Muscle layer of colon (tissue), 2 donors: ENCODE results near the gene STK17A.

ENCODE experiments used
- H3K27ac ChIP-seq: one replicate; pipeline ENCODE4 v1.7.0; 2013; ENCODE audit warnings: low read depth, mild to moderate bottlenecking, low read length, moderate library complexity
- H3K27me3 ChIP-seq, 2 donors: one replicate each; pipeline ENCODE4 v1.7.0; 2013; ENCODE audit warnings: low read length in 2 of 2, mild to moderate bottlenecking in 2 of 2; ENCODE audit not compliant: insufficient read depth in 2 of 2, control insufficient read depth in 1 of 2
- H3K36me3 ChIP-seq: one replicate; pipeline ENCODE4 v1.7.0; 2013; ENCODE audit warnings: mild to moderate bottlenecking, low read length; ENCODE audit not compliant: insufficient read depth
- H3K4me1 ChIP-seq: one replicate; pipeline ENCODE4 v1.7.0; 2013; ENCODE audit warnings: mild to moderate bottlenecking, low read length; ENCODE audit not compliant: insufficient read depth
- H3K4me3 ChIP-seq, 2 donors: one replicate each; pipeline ENCODE4 v1.7.0; 2013; ENCODE audit warnings: low read length in 2 of 2, low read depth in 1 of 2, mild to moderate bottlenecking in 1 of 2, moderate library complexity in 1 of 2
- H3K9ac ChIP-seq: one replicate; pipeline ENCODE4 v1.7.0; 2013; ENCODE audit warnings: low read length
- H3K9me3 ChIP-seq: one replicate; pipeline ENCODE4 v1.7.0; 2013; ENCODE audit warnings: mild to moderate bottlenecking, low read length
- donor health status: abdominal sarcoma.
- donor health status: Adenocarcinoma of cecum.

Gene STK17A

GRCh38 chr7:43609097-43609496 lies 26.2 kb downstream of the STK17A start:
- H3K36me3 ChIP-seq: no peaks in the 10 kb centered on the region
- H3K9ac ChIP-seq: no peak overlapping the region
- no peak overlapping the region for H3K27ac ChIP-seq
- no peak overlapping the region for H3K4me3 ChIP-seq
- H3K27me3 ChIP-seq: no peaks in the 10 kb centered on the region
- H3K9me3 ChIP-seq: no peaks in the 10 kb centered on the region
- H3K4me1 ChIP-seq: peaks cover 20% of the 10 kb centered on the region

- no peaks in the 10 kb centered on the region for H3K27me3 ChIP-seq
- no peak overlapping the region for H3K4me3 ChIP-seq
- no peak overlapping the region for H3K27ac ChIP-seq
- no peaks in the 10 kb centered on the region for H3K9me3 ChIP-seq
- peaks cover 20% of the 10 kb centered on the region for H3K4me1 ChIP-seq
- no peak overlapping the region for H3K9ac ChIP-seq
- H3K36me3 ChIP-seq: peaks cover 5% of the 10 kb centered on the region
Observed at GRCh38 chr7:43612128-43612527, 29.2 kb downstream of the STK17A start.

- H3K9ac ChIP-seq: no peak overlapping the region
- no peaks in the 10 kb centered on the region for H3K9me3 ChIP-seq
- H3K27ac ChIP-seq: no peak overlapping the region
- H3K27me3 ChIP-seq: no peaks in the 10 kb centered on the region
- peaks cover 20% of the 10 kb centered on the region for H3K4me1 ChIP-seq
- no peak overlapping the region for H3K4me3 ChIP-seq
- peaks cover 5% of the 10 kb centered on the region for H3K36me3 ChIP-seq
Observed at GRCh38 chr7:43612599-43613589, 30.0 kb downstream of the STK17A start.

- Histone ChIP-seq H3K4me3 (no peak overlapping the region), H3K9me3 (no peaks in the 10 kb centered on the region), H3K36me3 (peaks cover 12% of the 10 kb centered on the region), H3K27me3 (no peaks in the 10 kb centered on the region), H3K27ac (no peak overlapping the region), H3K9ac (no peak overlapping the region), H3K4me1 (peaks cover 20% of the 10 kb centered on the region)
Observed at GRCh38 chr7:43615558-43616145, 32.7 kb downstream of the STK17A start.

GRCh38 chr7:43616977-43617376 lies 34.1 kb downstream of the STK17A start:
- Histone ChIP-seq H3K9ac (no peak overlapping the region), H3K4me3 (no peak overlapping the region), H3K4me1 (peaks cover 12% of the 10 kb centered on the region), H3K9me3 (no peaks in the 10 kb centered on the region), H3K27me3 (no peaks in the 10 kb centered on the region), H3K36me3 (peaks cover 12% of the 10 kb centered on the region), H3K27ac (no peak overlapping the region)

GRCh38 chr7:43618073-43618472 lies 35.2 kb downstream of the STK17A start:
- Histone ChIP-seq H3K36me3 (peaks cover 12% of the 10 kb centered on the region), H3K27me3 (no peaks in the 10 kb centered on the region), H3K4me3 (no peak overlapping the region), H3K27ac (no peak overlapping the region), H3K9ac (no peak overlapping the region), H3K9me3 (no peaks in the 10 kb centered on the region), H3K4me1 (peaks cover 1% of the 10 kb centered on the region)

- Histone ChIP-seq H3K27me3 (no peaks in the 10 kb centered on the region), H3K4me1 (no peaks in the 10 kb centered on the region), H3K9ac (no peak overlapping the region), H3K9me3 (no peaks in the 10 kb centered on the region), H3K4me3 (no peak overlapping the region), H3K27ac (no peak overlapping the region), H3K36me3 (peaks cover 20% of the 10 kb centered on the region)
Observed at GRCh38 chr7:43619213-43620012, 36.5 kb downstream of the STK17A start.

GRCh38 chr7:43621729-43622448 lies 39.0 kb downstream of the STK17A start:
- H3K4me3 ChIP-seq: no peak overlapping the region
- H3K27me3 ChIP-seq: no peaks in the 10 kb centered on the region
- H3K9me3 ChIP-seq: no peaks in the 10 kb centered on the region
- H3K4me1 ChIP-seq: no peaks in the 10 kb centered on the region
- no peak overlapping the region for H3K27ac ChIP-seq
- no peak overlapping the region for H3K9ac ChIP-seq
- peaks cover 18% of the 10 kb centered on the region for H3K36me3 ChIP-seq

GRCh38 chr7:43624156-43624555 lies 41.2 kb downstream of the STK17A start:
- H3K27ac ChIP-seq: no peak overlapping the region
- no peaks in the 10 kb centered on the region for H3K27me3 ChIP-seq
- H3K9ac ChIP-seq: no peak overlapping the region
- H3K9me3 ChIP-seq: no peaks in the 10 kb centered on the region
- H3K4me1 ChIP-seq: no peaks in the 10 kb centered on the region
- H3K4me3 ChIP-seq: no peak overlapping the region
- peaks cover 18% of the 10 kb centered on the region for H3K36me3 ChIP-seq

- H3K36me3 ChIP-seq: peaks cover 11% of the 10 kb centered on the region
- H3K27ac ChIP-seq: no peak overlapping the region
- no peak overlapping the region for H3K4me3 ChIP-seq
- H3K9ac ChIP-seq: no peak overlapping the region
- H3K9me3 ChIP-seq: no peaks in the 10 kb centered on the region
- H3K4me1 ChIP-seq: no peaks in the 10 kb centered on the region
- no peaks in the 10 kb centered on the region for H3K27me3 ChIP-seq
Observed at GRCh38 chr7:43625453-43625852, 42.5 kb downstream of the STK17A start.

GRCh38 chr7:43625980-43626379 lies 43.1 kb downstream of the STK17A start:
- Histone ChIP-seq H3K9ac (no peak overlapping the region), H3K27me3 (no peaks in the 10 kb centered on the region), H3K27ac (no peak overlapping the region), H3K4me3 (no peak overlapping the region), H3K4me1 (no peaks in the 10 kb centered on the region), H3K36me3 (peaks cover 11% of the 10 kb centered on the region), H3K9me3 (no peaks in the 10 kb centered on the region)
